GM10248 (cell line): Measurements from ENCODE around the gene OSBPL1A.

Experiments used
- CTCF ChIA-PET: fragments of 300-600 bp; sonication (Branson Sonifier 250); formaldehyde crosslinking; extraction: SDS; loops from one replicate; lab custom pipeline; 2021; ENCODE audit warnings: antibody characterized with exemption; lab: Yijun Ruan, JAX
- POLR2A ChIA-PET: fragments of 350-650 bp; sonication (Branson Sonifier 250); formaldehyde crosslinking; extraction: SDS; loops from one replicate; lab custom pipeline; 2020; ENCODE audit warnings: antibody characterized with exemption; lab: Yijun Ruan, JAX
- DNase-seq: peaks from one replicate; pipeline ENCODE4 v3.0.0; 2012; ENCODE audit errors: extremely low spot score
- TF ChIP-seq, protein P1 (sequence below): IDR thresholded peaks from 2 replicates; pipeline ENCODE4 v1.5.1; 2012; ENCODE audit warnings: mild to moderate bottlenecking, low read depth; ENCODE audit errors: extremely low read depth, missing control alignments, control extremely low read depth

The OSBPL1A gene

GRCh38 chr18:24198461-24198860, 199.2 kb downstream of the OSBPL1A start:
- POLR2A ChIA-PET, result no interaction called here

DNA sequence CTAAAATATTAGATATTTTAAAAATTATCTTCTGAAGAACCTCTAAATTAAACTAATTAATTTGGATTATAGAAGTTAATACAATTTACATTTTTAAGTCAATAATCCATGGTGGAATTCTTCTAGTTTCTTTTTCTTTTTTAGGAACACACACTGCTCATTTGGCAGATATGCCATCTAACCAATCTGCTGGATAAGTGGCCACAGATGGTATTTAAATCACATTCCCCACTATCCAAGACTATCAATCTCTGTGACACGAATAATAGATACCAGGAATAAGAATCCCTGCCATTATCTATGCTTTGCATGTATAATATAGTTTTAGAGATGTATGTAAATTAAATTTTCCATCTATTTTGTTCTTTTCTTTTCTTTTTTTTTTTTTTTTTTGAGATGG, 200.2 kb downstream of the OSBPL1A start:
- TF ChIP-seq, protein P1, sequence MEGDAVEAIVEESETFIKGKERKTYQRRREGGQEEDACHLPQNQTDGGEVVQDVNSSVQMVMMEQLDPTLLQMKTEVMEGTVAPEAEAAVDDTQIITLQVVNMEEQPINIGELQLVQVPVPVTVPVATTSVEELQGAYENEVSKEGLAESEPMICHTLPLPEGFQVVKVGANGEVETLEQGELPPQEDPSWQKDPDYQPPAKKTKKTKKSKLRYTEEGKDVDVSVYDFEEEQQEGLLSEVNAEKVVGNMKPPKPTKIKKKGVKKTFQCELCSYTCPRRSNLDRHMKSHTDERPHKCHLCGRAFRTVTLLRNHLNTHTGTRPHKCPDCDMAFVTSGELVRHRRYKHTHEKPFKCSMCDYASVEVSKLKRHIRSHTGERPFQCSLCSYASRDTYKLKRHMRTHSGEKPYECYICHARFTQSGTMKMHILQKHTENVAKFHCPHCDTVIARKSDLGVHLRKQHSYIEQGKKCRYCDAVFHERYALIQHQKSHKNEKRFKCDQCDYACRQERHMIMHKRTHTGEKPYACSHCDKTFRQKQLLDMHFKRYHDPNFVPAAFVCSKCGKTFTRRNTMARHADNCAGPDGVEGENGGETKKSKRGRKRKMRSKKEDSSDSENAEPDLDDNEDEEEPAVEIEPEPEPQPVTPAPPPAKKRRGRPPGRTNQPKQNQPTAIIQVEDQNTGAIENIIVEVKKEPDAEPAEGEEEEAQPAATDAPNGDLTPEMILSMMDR, result no peak
- ChIA-PET CTCF (interaction anchor here (1.3 to 2.1 kb wide), 2 partner anchors 10 to 21 kb away, joined by 6 to 7 read pairs; no protein-coding TSS in a partner anchor), POLR2A (no interaction called here)
- no peak for DNase-seq

More at GRCh38 chr18:24198461-24198860, 199.2 kb downstream of the OSBPL1A start:
- TF ChIP-seq, protein P1, result no peak
- CTCF ChIA-PET, result interaction anchor here (1.3 to 2.4 kb wide), 3 partner anchors 9 to 22 kb away, joined by 5 to 7 read pairs (median 7); no protein-coding TSS in a partner anchor
- DNase-seq, result no peak

GRCh38 chr18:24196764-24197163, 200.9 kb downstream of the OSBPL1A start:
- POLR2A ChIA-PET, result no interaction called here
- CTCF ChIA-PET, result interaction anchor here (2.1 kb wide), 1 partner anchor 9 kb away, joined by 6 read pairs; no protein-coding TSS in a partner anchor
- no peak for DNase-seq
- TF ChIP-seq, protein P1, result no peak

- TF ChIP-seq, protein P1, result no peak
- ChIA-PET POLR2A (no interaction called here), CTCF (no interaction called here)
- no peak for DNase-seq
Measured at GRCh38 chr18:24195296-24196053, 202.1 kb downstream of the OSBPL1A start.

GRCh38 chr18:24190590-24190989, 207.0 kb downstream of the OSBPL1A start:
- POLR2A ChIA-PET, result no interaction called here
- CTCF ChIA-PET, result interaction anchor here (0.8 to 11.4 kb wide), 4 partner anchors 9 to 14 kb away, joined by 3 to 106 read pairs (median 6); no protein-coding TSS in a partner anchor
- TF ChIP-seq, protein P1, result no peak
- no peak for DNase-seq

- POLR2A ChIA-PET, result interaction anchor here (1.1 kb wide), 1 partner anchor 51 kb away, joined by 4 read pairs; the partner anchor contains the start of gene CABYR
- no peak for DNase-seq
- TF ChIP-seq, protein P1, result no peak
- CTCF ChIA-PET, result interaction anchor here (1.9 to 11.4 kb wide), 2 partner anchors 10 to 13 kb away, joined by 7 to 106 read pairs; no protein-coding TSS in a partner anchor
Measured at GRCh38 chr18:24189664-24190346, 207.8 kb downstream of the OSBPL1A start.
